T-helper 1 cell treated with Interleukin-12 subunit alpha and Interleukin-12 subunit beta and Interleukin-4 antibody, amounts not matched to agents 30 μg/mL and 1 μg/mL, for 36 hours (primary cell): ENCODE data around the gene IGSF21.

ENCODE experiments used
- H3K27ac Mint-ChIP-seq: one replicate; pipeline ENCODE4 v1.8.0; 2021; ENCODE audit warnings: mild to moderate bottlenecking, mixed read lengths
- H3K27me3 Mint-ChIP-seq: one replicate; pipeline ENCODE4 v1.8.0; 2021; ENCODE audit warnings: low read depth, mixed read lengths
- H3K36me3 Mint-ChIP-seq: one replicate; pipeline ENCODE4 v1.8.0; 2021; ENCODE audit warnings: low read depth, mixed read lengths
- H3K4me1 Mint-ChIP-seq: one replicate; pipeline ENCODE4 v1.8.0; 2021; ENCODE audit warnings: low read depth, mixed read lengths
- H3K4me3 Mint-ChIP-seq: one replicate; pipeline ENCODE4 v1.8.0; 2021; ENCODE audit warnings: mild to moderate bottlenecking, moderate library complexity, mixed read lengths
- H3K9me3 Mint-ChIP-seq: one replicate; pipeline ENCODE4 v1.8.0; 2021; ENCODE audit warnings: mixed read lengths

The IGSF21 gene

DNA sequence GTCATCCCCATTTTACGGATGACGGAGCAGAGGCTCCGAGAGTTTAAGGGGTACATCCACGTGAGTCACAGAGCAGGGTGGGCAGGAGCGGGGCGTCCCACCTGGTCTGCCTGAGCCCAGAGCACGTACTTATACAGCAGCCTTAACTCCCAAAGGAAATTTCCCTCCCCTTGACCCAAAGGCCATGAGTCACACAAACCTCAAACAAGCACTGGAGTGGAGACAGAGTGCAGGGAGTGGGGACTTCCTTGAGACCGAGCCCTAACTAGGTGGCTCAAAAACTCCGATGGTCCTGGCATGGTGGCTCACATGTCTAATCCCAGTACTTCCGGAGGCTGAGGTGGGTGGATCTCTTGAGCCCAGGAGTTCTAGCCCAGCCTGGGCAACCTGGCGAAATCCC is 231.6 kb downstream of the IGSF21 start:
- H3K27me3 Mint-ChIP-seq, result no peaks in the 10 kb centered on the region
- no peaks in the 10 kb centered on the region for H3K36me3 Mint-ChIP-seq
- no peaks in the 10 kb centered on the region for H3K4me1 Mint-ChIP-seq

DNA sequence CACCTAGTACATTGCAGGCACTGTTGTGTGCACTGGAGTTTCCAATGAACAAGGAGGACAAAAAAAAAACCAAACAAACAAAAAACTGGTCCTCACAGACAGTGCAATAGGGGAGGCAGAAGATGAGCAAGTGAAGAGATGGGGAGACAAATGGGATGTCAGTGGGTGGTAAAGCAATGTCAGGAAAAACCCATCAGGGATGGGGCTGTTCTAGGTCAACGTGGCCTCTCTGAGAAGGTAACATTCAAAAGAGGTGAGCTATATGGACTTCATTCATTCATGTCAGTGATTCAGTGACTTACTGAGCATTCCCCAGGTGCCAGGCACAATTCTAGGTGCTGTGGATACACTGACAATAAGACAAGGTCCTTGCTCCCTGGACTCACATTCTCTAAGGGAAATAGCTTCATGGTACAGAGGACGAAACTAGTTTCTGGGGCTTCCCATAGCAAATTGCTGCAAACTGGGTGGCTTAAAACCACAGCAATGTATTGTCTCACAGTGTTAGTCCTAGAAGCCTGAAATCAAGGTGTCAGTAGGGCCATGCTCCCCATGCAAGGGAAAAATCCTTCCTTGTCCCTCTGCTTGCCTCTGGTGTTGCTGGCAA is 232.7 kb downstream of the IGSF21 start:
- Mint-ChIP-seq H3K27ac (no peak overlapping the region), H3K27me3 (no peaks in the 10 kb centered on the region), H3K4me1 (no peaks in the 10 kb centered on the region), H3K9me3 (no peaks in the 10 kb centered on the region), H3K36me3 (no peaks in the 10 kb centered on the region), H3K4me3 (no peak overlapping the region)

More for the DNA sequence above, 231.6 kb downstream of the IGSF21 start:
- Mint-ChIP-seq H3K4me3 (no peak overlapping the region), H3K27ac (no peak overlapping the region), H3K9me3 (no peaks in the 10 kb centered on the region)

DNA sequence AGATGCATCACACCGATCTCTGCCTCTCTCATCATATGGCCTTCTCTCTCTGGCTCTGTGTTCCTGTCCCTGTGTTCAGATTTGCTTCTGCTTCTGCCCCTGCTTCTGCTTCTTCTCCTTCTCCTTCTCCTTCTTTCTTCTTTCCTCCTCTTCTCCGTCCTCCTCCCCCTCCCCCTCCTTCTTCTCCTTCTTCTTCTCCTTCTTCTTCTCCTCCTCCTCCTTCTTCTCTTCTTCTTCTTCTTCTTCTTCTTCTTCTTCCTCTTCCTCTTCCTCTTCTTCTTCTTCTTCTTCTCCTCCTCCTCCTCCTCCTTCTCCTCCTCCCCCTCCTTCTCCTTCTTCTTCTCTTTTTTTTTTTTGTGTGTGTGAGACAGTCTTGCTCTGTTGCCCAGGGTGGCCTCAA is 233.2 kb downstream of the IGSF21 start:
- H3K27me3 Mint-ChIP-seq, result no peaks in the 10 kb centered on the region
- no peaks in the 10 kb centered on the region for H3K9me3 Mint-ChIP-seq
- H3K4me1 Mint-ChIP-seq, result no peaks in the 10 kb centered on the region
- H3K36me3 Mint-ChIP-seq, result no peaks in the 10 kb centered on the region
- H3K4me3 Mint-ChIP-seq, result no peak overlapping the region
- no peak overlapping the region for H3K27ac Mint-ChIP-seq

DNA sequence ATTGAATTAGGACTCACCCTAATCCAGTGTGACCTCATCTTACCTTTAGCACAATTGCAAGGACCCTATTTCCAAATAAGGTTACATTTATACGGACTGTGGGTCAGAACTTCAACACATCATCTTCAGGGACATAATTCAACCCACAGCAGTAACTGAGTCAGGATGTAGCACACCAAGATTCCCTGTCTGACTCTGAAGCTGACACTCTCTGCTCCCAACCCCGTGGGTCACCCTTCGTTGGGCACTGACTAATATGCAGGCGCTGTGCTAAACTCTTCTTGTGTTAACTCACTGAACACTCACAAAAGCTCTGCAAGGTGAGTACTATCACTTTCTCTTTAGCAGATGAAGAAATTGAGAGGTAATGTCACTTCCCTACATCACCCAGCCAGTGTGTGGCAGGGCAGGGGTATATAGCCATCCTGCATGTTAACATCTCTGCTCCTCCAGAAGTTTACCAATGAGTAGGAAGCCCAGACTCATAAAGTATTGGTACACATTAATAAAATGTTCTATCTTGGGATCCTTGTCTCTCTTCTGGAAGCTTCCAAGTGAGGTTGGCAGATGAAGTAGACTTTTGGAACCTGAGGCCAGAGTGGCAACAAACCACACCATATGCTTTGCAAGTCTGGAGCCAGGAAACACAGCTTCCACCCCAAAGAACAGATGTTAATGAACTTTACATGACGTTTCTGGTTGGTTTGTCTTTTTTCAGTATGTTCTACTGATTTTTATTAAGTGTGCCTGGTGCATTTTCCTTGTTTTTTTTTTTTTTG is 233.9 kb downstream of the IGSF21 start:
- Mint-ChIP-seq H3K36me3 (no peaks in the 10 kb centered on the region), H3K27ac (no peak overlapping the region), H3K9me3 (no peaks in the 10 kb centered on the region), H3K4me3 (no peak overlapping the region), H3K4me1 (no peaks in the 10 kb centered on the region), H3K27me3 (no peaks in the 10 kb centered on the region)

DNA sequence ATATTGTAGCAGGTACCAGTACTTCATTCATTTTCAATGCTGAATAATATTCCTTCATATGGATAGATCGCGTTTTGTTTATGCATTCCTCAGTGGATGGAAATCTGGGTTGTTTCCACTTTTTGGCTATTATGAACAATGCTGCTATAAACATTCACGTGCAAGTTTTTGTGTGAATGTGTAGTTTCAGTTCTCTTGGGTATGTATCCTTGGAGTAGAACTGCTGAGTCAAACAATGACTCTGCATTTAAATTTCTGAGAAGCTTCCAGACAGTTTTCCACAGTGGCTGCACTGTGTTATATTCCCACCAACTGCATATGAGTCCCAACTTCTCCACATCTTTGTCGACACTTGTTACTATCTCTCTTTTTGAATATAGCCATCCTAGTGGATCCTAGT is 235.1 kb downstream of the IGSF21 start:
- H3K27me3 Mint-ChIP-seq, result no peaks in the 10 kb centered on the region
- no peaks in the 10 kb centered on the region for H3K36me3 Mint-ChIP-seq

GRCh38 chr1:18343581-18343980 is 236.0 kb downstream of the IGSF21 start:
- Mint-ChIP-seq H3K27me3 (no peaks in the 10 kb centered on the region), H3K9me3 (no peaks in the 10 kb centered on the region), H3K27ac (no peak overlapping the region), H3K4me1 (no peaks in the 10 kb centered on the region), H3K36me3 (no peaks in the 10 kb centered on the region), H3K4me3 (no peak overlapping the region)

More for the DNA sequence above, 235.1 kb downstream of the IGSF21 start:
- no peaks in the 10 kb centered on the region for H3K9me3 Mint-ChIP-seq
- no peak overlapping the region for H3K4me3 Mint-ChIP-seq
- no peak overlapping the region for H3K27ac Mint-ChIP-seq
- no peaks in the 10 kb centered on the region for H3K4me1 Mint-ChIP-seq

DNA sequence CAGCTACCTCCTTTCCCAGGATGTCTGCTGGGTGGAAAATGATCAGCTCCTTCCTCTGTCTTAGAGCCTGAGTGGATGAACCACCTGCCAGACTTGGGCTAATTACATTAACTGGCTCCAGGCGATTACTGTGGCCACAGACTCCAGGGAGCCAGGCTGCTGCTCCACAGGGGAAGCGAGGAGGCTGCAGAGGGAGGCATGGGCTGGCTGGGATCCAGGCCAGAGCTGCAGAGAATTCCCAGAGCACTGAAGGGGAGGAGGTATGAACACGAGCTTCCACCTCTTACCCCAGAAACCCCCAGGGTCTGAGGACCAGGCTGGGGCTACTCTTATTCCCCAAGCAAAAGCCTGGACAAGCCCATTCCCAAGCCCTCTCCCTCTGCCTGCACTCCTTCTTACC is 237.2 kb downstream of the IGSF21 start:
- Mint-ChIP-seq H3K9me3 (no peaks in the 10 kb centered on the region), H3K27me3 (no peaks in the 10 kb centered on the region), H3K4me3 (no peak overlapping the region)

GRCh38 chr1:18347559-18347958 is 240.0 kb downstream of the IGSF21 start:
- Mint-ChIP-seq H3K27me3 (no peaks in the 10 kb centered on the region), H3K9me3 (no peaks in the 10 kb centered on the region)

More for the DNA sequence above, 237.2 kb downstream of the IGSF21 start:
- Mint-ChIP-seq H3K36me3 (no peaks in the 10 kb centered on the region), H3K4me1 (no peaks in the 10 kb centered on the region), H3K27ac (no peak overlapping the region)

DNA sequence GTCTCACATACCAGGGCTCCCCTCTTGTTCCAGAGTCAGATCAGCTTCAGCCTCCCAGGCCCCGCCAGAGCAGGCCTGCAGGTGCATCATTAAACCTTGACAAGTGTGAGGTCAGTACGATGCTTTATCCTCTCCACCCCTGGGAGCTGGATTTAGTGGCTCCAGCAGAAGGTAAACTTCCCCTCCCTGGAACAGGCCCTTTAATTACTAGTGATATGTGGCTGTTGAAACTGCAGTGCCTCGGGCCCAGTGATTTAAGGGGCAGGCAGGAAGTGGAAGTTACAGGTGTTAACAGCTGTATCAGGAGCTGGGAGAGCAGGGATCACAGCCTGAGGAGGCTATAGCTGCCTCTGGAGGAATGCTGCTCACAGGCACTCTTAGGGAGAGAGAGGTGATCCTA is 240.8 kb downstream of the IGSF21 start:
- no peaks in the 10 kb centered on the region for H3K9me3 Mint-ChIP-seq

More at GRCh38 chr1:18347559-18347958, 240.0 kb downstream of the IGSF21 start:
- Mint-ChIP-seq H3K4me1 (no peaks in the 10 kb centered on the region), H3K36me3 (no peaks in the 10 kb centered on the region), H3K27ac (no peak overlapping the region), H3K4me3 (no peak overlapping the region)

DNA sequence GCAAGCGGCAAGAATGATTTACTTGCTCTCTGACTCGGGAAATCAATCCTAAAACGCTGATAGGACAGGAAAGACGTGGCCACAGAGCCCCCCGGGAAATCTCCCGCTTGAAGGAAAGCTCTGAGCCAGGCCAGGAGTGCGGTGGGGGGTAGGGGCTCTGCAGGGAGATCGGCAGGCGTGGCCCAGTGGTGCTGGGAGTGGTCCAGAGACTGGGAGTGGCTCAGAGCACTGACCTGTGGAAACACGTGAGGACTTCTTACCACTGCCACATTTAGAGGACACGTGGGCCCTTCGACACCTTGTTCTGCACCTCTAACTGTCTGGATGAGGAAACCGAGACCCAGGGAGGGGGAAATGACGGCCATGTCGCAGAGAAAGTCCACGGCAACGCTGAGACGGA is 243.1 kb downstream of the IGSF21 start:
- H3K4me3 Mint-ChIP-seq, result no peak overlapping the region
- peaks cover 4% of the 10 kb centered on the region for H3K27me3 Mint-ChIP-seq
- H3K9me3 Mint-ChIP-seq, result no peaks in the 10 kb centered on the region
- H3K36me3 Mint-ChIP-seq, result no peaks in the 10 kb centered on the region
- no peak overlapping the region for H3K27ac Mint-ChIP-seq
- no peaks in the 10 kb centered on the region for H3K4me1 Mint-ChIP-seq

More for the DNA sequence above, 240.8 kb downstream of the IGSF21 start:
- no peak overlapping the region for H3K27ac Mint-ChIP-seq
- peaks cover under 1% of the 10 kb centered on the region for H3K27me3 Mint-ChIP-seq
- H3K4me1 Mint-ChIP-seq, result no peaks in the 10 kb centered on the region
- H3K4me3 Mint-ChIP-seq, result no peak overlapping the region
- no peaks in the 10 kb centered on the region for H3K36me3 Mint-ChIP-seq

DNA sequence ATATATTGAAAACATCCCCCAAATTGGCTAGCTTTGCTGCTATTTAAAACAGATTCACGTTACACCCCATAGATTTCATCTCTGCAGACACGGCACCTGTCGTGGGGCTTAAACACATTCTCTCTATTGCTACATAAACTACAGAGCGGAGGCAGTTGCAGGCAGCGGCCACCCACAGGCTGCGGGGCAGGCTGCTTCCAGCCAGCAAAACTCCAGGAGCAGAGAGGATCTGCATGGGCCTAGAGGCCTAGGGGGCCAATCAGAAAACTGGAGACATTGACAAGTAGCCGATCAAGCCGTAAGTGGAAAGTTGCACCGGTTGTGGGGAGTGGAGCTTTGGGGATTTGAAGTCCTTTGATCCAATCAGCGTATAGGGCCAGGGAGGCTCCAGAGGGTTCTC is 244.1 kb downstream of the IGSF21 start:
- Mint-ChIP-seq H3K9me3 (no peaks in the 10 kb centered on the region), H3K4me1 (no peaks in the 10 kb centered on the region), H3K27ac (no peak overlapping the region), H3K36me3 (no peaks in the 10 kb centered on the region), H3K27me3 (peaks cover 4% of the 10 kb centered on the region), H3K4me3 (no peak overlapping the region)

GRCh38 chr1:18352636-18353265 is 245.2 kb downstream of the IGSF21 start:
- no peaks in the 10 kb centered on the region for H3K36me3 Mint-ChIP-seq
- H3K27me3 Mint-ChIP-seq, result peaks cover 4% of the 10 kb centered on the region
- no peak overlapping the region for H3K4me3 Mint-ChIP-seq
- no peaks in the 10 kb centered on the region for H3K4me1 Mint-ChIP-seq
- no peak overlapping the region for H3K27ac Mint-ChIP-seq
- no peaks in the 10 kb centered on the region for H3K9me3 Mint-ChIP-seq

DNA sequence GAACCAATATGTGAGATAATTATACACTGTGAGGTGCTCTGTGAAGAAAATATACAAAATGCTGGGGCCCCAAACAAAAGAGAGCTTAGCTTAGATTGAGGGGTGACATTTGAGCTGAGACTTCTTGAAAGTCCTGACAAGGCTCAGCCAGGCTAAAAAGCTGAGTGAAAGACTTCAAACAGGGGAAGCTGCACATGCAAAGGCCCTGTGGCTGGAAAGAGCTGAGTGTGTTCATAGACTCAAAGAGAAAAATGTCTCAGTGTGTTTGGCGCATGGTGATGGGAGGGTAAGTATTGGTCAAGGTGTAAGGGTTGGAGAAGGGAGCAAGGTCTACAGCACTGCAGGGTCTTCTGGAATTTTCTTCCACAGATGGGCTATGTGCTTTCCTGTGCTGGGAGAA is 245.9 kb downstream of the IGSF21 start:
- Mint-ChIP-seq H3K27ac (no peak overlapping the region), H3K4me1 (no peaks in the 10 kb centered on the region), H3K27me3 (peaks cover 4% of the 10 kb centered on the region), H3K4me3 (no peak overlapping the region), H3K9me3 (no peaks in the 10 kb centered on the region), H3K36me3 (no peaks in the 10 kb centered on the region)

- H3K27me3 Mint-ChIP-seq, result peaks cover 4% of the 10 kb centered on the region
- no peaks in the 10 kb centered on the region for H3K4me1 Mint-ChIP-seq
- H3K27ac Mint-ChIP-seq, result no peak overlapping the region
- no peaks in the 10 kb centered on the region for H3K9me3 Mint-ChIP-seq
- no peak overlapping the region for H3K4me3 Mint-ChIP-seq
- H3K36me3 Mint-ChIP-seq, result no peaks in the 10 kb centered on the region
Measured at GRCh38 chr1:18353992-18354391, 246.4 kb downstream of the IGSF21 start.

DNA sequence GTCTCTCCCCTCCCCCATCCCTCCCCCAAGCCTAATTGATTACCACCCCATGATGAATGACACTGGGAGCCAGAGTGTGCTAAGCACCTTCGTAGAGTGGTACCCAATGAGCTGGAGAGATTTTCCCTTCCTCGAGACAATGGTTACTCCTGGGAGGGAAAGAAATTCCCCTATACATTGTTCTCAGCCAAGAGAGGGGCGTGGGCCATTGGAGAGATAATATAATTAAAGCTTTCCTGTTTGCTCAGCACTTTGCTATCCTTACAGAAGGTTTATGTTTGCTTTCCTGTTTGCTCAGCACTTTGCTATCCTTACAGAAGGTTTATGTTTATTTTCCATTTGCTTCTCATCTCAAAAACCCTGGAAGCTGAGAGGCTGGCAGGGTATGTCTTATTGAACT is 247.0 kb downstream of the IGSF21 start:
- H3K27ac Mint-ChIP-seq, result no peak overlapping the region
- H3K9me3 Mint-ChIP-seq, result no peaks in the 10 kb centered on the region
- H3K4me3 Mint-ChIP-seq, result no peak overlapping the region
- no peaks in the 10 kb centered on the region for H3K36me3 Mint-ChIP-seq
- H3K27me3 Mint-ChIP-seq, result peaks cover 4% of the 10 kb centered on the region
- H3K4me1 Mint-ChIP-seq, result no peaks in the 10 kb centered on the region
